Activated CD4-positive, CD25-positive, alpha-beta regulatory T cell (primary cell): ENCODE measurements around the gene PSMD7.
A peak's percentile ranks its signal among the peaks of the same experiment; 100 is the strongest.

Experiments used
- DNase-seq, 4 experiments: peaks; one replicate each; lab custom pipeline; 2025; lab: John Stamatoyannopoulos, UW

PSMD7 gene

DNA sequence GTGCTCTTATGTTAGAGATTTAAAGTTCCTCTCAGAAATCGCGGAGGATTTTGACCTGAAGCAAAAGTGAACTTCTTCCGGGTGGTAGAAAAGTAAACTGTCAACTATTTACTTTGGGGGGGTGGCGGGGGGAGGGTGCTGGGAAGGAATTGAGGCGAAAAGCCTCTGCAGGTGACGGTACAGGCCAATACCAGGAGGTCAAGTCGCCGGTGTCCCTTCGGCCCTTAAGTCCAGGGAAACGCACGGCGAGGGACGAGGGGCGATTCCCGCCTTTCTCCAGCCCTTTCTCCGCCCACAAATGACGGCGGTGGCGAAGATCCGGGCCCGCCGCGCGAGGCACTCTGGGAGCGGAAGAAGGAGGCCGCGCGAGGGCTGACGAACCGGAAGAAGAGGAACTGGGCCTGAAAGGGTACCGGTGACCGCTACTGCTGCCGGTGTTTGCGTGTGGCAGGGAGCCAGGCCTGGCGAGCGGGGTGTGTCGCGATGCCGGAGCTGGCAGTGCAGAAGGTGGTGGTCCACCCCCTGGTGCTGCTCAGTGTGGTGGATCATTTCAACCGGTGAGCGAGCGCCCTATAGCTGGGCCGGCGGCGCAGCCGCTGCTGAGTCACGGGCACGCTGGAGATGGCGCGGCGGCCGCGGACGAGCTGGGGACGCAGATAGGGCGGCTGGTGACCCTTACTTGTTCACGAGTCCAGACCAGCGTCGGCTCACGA lies at the start of gene PSMD7:
Gene PSMD7, plus strand, starts transcription at position 383 of the 713 bp plus-strand sequence. Its CDS starts 101 bp downstream, at position 484.
- peak; percentile 75 to 82 (median 78) for DNase-seq

DNA sequence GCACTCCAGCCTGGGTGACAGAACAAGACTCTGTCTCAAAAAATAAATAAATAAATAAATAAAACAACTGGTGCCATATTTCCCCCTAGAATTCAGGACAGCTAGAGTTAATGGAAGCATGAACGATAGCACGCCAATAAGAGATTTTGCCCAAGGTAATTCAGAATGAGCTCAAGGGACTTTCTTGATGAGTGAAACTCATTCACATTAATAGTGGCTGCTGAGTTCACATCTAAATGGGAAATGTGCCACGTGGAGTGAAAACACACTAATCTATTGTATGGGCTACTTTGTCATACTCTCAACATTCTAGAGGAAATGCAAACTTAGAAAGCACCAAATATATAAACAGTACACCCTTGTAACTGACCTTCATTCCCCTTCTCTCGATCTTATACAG lies 47.4 kb upstream of the PSMD7 start:
- DNase-seq: no peak

DNA sequence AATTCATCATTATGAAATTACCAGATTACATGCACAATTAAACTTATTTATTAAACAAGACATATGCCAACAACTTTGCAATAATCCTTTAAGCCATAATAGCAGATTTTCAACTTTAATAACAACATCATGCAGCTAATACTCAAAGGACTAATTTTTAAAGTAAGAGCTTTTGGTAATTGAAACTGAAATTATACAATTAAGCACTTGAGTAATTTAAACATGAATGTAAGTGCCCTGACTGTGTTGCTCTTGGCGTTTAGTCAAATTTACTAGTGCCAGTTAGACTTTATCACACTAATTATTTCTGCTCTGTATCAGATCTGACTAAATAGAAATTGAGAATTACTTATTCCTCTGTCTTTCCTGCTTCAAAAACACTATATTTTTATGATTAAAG lies 46.8 kb upstream of the PSMD7 start:
- no peak for DNase-seq

DNA sequence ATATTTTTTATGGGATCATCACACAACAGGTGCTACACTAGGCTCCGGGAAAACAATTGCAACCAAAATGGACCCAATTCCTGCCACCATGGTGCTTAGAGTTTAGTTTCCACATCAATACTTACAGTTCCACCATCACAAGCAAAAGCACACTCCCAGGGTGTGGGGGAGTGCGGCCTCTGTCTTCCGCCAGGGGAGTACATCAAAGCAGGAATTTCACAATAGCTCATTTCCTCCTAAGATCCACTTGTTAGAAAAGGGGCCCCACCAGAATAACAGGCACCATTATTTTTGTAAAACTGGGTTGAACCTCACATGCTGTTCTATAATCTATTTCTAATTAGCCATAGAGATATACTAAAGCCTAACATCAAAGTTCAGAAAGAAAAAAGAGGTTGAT lies 44.3 kb upstream of the PSMD7 start:
- no peak for DNase-seq

DNA sequence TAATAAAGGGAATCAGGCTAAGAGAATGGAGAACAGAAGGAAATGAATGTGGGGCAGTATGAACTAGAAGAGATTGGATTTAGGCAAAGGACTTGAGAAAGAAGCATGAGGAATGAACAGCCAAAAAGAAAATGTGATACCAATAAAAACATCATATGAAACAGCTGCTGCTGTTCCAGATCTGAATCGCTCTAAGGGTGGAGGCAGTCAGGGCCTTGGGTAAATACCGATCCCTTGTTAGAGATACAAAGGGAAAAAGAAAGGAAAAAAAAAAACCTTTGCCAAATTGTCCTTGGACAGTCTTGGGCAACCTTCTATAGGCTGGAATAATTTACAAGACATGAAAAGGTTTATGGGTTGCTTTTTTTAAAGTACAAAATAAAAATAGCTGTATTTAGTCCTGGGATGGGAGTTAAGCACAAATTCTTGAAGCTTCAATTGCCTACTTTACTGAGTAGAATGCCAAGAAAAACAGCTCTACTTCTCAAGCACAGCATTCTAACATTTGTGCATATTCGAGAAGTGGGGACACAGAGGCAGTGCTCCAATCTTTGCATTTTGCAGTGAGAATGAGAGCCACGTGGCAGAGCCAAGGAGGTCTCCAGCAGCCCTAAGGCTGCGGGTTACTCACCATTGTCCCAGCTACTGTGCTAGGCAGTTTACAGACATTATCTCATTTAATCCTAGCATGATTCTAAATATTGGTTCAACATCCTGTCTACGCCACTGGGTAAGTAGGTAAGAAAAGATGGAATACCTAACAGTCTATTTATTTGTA lies 43.3 kb upstream of the PSMD7 start:
- no peak for DNase-seq

DNA sequence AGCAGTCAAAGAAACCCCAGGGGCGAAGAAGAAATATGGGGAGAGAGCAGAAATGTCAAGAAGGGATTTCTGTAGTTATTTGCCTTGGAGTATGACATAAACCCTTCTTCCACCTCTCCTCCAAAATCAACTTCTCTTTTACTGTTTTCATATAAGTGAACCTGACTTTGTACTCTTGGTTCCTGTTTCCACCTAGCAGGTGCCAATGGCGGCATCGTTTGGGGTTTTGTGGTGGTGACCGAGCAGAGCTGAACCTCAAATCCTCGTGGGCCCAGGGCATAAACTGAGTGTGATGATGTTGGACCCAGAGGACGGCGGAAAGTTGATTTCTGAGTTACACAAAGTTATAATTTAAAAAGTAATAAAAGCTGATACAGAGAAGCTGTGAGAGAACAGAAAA lies 39.6 kb upstream of the PSMD7 start:
- DNase-seq: no peak

DNA sequence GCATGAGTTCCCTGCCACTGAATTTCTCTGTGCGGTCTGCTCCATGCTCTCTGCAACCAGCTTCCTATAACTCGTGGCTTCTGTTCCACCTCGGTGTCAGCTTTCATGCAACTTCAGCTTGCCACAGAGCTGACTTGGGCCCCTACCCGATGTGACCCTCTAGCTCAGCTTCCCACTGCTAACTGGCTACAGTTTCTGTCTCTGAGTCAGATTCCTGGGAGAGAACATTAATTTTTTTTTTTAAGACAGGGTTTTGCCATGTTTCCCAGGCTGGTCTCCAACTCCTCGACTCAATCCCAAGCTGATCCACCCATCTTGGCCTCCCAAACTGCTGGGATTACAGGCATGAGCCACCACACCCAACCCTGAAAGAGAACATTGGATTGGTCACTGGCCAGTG lies 35.5 kb upstream of the PSMD7 start:
- DNase-seq: no peak

DNA sequence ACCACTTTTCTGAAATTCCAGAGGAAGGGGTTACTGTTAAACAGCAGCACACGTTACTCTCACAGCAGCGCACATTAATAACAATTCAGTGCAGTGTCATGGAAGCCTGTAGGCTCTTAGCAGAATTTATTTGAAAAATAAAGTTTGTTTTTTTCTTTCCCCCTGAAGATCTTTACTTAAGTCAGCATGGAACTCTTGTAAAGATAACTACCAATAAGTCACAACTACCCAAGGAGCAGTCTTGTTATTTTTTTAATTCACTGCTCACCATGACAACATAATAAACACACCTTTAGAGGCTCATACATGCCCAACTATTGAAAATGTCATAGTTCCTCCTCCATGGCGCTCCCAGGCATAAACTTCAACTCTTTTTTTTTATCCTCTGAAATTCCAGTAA lies 31.8 kb upstream of the PSMD7 start:
- no peak for DNase-seq

DNA sequence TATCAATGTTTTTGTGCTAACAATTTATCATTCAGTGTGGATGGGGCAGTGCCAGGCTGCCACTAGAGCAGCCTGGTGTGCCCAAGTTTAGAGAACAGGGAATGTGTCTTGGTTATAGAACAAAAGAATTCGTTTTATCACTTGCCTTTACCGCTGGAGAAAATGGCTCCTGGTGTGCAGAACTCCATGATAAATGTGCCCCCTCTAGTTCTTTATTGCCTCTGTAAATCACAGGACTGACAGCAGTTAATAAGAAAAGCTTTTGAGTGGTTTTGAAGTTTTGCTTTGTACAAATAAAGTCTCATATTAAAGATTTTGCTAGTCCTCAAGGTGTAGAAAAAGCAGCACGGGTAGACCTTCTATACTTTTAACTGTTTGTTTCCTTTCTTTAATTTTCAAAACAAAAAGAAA lies 28.2 kb upstream of the PSMD7 start:
- no peak for DNase-seq

DNA sequence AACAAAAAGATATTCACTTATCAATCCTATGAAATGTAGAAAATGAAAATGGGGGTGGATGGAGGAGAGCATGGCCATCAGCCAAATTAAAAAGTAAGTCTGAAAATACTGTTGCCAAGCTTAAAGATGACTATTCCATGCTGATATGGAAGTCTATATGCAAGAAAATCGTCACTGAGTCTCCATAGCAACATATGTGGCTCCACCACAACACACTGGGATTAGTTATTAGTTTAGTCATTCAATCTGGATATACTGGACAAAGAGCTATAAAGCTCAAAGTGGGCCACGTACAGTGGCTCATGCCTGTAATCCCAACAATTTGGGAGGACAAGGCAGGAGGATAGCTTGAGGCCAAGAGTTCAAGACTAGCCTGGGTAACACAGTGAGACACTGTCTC lies 24.7 kb upstream of the PSMD7 start:
- DNase-seq: no peak

DNA sequence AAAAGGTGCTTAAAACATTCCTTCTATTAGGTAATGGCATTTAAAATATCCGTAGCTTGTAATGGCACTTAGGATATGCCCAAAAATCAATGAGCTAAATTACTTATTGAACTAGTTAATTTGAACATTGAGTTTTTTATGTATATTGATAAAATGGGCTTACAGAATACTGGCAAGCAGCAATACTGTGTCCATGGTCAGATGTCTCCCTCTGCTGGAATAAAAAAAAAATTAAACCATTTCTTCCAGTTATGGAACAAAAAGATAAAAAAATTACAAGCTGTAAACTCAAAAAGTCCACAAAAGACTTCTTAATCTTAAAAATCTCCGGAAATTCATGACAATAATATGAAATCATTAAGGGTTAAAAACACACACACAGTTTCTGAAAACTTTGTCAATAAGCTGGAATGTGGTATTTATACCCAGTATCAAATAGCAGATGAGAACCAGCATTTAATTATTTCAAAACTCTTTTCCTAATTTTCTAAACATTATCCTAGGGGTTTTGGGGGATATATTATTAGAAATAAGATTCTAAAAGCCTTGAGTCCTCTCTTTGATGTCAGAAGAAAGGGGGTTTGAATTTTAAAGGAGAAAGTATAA lies 21.5 kb upstream of the PSMD7 start:
- no peak for DNase-seq

DNA sequence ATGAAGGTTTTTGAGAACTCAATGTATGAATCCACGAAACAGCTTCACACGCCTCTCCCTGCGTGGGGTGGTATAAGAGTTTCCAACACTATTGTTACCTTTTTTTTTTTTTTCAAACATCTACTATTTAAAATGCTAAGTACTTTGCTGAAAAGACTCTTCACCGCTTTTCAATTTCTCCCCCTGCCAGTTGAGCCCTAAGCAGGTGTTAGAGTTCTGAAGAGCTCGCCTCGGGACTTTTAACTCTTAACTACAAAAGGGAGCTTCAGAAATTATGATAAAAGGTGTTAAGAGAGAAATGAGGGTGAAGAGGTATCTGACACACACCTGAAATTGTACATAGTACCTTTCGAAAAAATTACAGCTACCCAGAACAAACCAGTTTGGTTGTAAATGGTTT lies 20.9 kb upstream of the PSMD7 start:
- DNase-seq: no peak

DNA sequence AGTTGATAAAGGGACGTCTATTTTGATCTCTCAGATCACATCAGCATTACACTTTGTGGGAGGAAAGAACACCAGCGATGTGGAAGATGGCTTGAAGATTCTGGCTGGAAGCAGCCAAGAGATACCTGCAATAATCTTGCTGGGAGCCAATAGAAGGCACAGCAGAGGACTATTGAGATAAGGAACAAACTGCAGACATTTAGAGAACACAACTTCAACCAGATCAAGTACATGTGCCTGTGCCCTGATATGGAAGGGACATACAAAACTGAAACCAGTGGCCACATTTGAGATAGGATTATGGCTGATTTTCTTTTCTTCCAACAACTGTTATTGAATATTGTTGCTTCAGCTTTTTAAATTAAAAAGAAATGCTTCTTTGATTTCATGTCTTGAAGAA lies 18.6 kb upstream of the PSMD7 start:
- no peak for DNase-seq

DNA sequence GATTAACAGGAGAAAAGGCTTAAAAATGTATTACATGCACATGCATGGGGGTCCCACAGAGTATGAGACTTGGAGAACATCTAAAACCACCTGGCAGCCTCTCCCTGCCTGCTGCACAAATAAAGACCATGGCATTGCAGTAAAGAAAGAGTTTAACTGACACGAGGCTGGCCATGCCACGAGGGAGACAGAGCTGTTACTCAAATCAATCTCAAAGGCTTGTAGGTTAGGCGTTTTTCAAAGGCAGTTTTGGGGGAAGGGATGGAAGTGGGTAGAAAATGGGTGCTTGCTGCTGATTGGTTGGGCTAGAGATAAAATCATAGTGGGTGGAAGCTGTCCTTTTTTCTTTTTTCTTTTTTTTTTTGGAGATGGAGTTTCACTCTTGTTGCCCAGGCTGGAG lies 17.3 kb upstream of the PSMD7 start:
- DNase-seq: no peak

DNA sequence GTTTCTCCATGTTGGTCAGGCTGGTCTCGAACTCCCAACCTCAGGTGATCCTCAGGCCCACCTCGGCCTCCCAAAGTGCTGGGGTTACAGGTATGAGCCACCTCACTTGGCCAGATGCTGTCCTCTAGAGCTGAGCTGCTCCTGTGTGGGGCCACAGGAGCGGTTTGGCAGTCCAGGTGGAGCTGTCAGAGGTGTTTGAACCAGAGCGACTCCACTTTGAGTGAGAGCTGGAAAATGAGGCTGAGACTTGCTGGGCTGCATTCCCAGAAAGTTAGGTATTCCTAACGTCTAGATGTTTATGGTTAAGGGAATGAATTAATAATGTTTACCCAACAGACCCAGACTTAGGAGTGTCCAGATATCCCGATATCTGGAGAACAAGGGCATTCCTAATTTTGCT lies 16.8 kb upstream of the PSMD7 start:
- no peak for DNase-seq

DNA sequence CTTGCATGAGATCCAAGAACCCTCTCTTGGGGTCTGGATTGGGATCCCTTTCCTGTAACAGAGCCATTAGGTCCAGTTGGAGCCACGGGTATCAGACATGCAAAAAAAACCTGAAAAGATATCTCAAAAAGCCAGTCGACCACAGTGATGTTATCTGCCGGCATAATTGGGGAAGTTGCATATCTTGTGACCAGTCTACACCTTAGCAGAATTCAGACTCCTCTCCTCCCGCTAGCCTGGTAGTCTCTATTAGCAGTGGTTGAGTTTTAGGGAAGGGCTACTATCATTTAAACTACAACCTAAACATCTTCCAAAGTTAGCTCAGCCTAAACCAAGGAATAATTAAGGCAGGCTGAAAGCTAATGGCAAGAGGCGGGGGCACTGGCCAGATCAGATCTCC lies 16.2 kb upstream of the PSMD7 start:
- no peak for DNase-seq

DNA sequence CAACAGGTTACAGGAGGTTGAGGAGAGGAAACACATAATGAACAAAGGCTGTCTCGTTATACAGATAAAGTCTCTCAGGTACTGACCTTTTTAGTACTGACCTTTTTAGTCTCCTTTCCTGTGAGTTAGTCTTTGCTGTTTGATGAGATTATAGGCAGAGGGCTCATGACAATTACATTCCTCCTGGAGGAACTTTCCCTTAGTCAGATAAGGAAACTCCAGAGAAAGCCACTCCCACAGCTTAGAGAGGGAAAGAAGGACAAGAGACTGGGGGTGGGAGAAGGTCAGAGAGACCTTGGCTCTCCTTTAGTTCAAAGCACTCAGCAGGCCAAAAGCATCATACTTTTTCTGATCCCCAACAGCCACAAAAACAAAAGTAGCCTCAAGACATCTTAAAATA lies 15.3 kb upstream of the PSMD7 start:
- DNase-seq: no peak

DNA sequence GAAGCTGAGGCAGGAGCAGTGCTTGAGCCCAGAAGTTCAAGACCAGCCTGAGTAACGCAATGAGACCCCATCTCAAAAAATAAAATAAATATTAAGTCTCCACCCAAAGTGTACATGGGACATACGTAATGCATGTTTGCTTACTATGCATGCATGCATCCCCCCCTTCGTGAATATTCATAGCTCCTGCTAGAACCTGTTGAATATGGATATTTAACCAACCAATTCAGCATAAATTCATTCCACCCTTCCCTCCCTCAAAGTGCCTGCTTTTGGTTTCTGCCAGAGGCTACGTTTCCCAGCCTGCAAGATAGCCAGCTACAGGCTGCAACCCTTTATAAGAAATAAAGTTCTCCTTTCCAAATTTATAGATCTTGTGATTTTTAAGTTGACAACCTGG lies 12.9 kb upstream of the PSMD7 start:
- no peak for DNase-seq

DNA sequence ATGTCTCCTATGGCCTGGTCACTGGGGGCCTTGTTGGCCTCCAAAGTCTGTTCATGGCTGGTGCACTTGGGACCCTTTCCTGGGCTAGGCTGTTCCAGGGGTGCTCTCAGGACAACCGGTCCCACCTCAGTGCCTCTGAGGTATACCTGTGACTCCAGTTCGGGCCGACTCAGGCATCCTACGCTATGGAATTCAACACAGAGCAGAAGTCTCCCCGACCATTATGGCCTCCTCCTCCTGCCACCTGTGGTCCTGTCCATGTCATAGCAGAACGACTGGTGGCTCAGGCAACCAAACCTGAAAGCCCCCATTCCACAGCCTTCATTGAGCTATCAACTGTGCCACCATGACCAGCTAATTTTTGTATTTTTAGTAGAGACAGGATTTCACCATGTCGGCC lies 8.5 kb upstream of the PSMD7 start:
- DNase-seq: no peak

DNA sequence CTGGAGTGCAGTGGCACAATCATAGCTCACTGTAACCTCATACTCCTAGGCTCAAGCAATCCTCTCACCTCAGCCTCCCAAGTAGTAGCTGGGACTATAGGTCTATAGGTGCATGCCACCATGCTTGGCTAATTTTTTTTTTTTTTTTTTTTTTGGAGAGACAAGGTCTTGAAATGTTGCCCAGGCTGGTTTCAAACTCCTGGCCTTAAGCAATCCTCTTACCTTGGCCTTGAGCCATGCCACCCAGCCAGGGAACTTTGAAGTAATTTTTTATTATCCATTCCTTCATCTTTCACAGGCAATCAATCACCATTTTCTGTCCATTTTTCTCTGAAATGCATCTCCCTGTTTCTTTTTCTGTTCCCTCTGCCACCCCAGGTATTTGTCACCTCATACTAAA lies 6.3 kb upstream of the PSMD7 start:
- no peak for DNase-seq

DNA sequence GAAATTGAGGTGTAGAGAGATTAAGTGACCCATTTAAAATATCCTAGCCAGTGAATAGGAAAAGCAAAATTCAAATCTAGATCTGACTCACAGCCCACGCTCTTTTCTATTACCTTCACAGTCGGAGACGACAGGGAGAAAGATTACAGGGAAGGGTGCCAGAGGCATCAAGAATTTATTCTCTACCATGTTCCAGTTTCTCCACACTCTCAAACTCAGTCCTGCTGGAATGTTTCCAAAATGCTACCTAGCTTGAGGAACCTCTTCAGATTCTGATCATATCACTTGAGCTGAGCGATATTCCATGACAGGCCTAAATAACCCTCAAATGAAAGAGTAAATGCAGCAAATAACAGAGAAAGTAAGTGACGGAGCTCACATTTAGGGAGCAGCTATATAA lies 5.4 kb upstream of the PSMD7 start:
- DNase-seq: no peak

DNA sequence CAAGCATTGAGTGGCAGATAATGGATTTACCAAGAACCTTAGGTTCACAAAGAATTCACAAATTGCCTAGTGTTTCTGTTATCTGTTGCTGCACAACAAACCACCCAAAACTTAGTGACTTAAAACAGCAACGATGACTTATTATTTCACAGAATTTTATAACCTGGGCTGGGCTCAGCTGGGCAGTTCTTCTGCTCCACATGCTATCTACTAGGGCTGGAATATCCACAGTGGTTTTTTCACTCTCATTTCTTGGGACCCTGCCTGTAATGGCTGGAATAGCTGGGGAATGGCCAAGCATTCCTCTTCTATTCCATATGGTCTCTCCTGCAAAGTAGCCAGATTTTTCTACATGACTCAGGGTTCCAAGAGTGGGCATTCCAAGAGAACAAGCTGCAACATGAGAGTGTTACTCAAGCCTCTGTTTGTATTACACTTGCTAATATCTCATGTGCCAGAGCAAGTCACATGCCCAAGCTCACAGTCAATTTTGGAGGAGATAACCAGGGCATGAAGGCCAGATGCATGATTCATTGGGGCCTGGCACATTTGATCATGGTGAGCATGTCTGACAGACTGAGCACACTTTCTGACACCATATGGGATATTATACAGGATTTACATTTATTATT lies 4.9 kb upstream of the PSMD7 start:
- DNase-seq: no peak

DNA sequence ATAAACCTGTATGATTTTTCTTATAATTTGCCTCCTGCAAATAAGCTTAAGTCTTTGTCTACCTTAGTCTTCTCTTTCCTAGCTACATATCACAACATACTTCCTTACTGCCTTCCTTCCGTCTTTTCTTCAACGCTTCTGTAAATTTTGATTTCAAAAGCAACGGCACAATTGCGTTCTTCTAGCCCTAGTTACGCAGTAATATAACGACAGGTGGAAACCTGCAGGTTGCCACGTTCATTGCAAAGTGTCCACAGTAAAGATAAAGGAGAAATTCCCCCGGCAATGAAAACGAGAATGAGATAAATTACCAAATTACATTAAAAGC lies 546 bp upstream of the PSMD7 start:
- DNase-seq: no peak
